Kidney capillary endothelial cell (primary cell): ENCODE measurements around the gene RGS6.

Experiments
- DNase-seq: peaks from one replicate; pipeline ENCODE4 v3.0.0-alpha.2; 2018; ENCODE audit warnings: low spot score

RGS6 gene

DNA sequence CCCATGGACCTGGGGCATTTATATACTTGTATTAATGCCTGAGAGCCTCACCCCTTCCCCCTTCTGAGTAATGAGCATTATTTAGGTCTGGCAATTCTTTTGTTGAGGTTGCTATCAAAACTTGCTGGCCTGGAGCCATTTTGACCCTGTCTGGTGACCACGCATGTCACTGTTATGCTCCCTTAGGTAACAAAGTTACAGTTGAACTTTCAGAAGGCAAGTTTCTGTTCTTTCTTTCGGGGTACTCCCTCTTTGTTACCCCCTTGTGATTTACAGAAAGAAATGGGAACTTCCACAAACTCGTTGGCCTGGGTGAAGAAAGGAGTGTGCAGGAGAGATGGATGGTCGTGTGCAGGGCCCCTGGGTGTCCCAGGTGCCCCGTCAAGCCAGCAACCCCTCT is 656.3 kb downstream of the RGS6 start:
- DNase-seq = no peak

DNA sequence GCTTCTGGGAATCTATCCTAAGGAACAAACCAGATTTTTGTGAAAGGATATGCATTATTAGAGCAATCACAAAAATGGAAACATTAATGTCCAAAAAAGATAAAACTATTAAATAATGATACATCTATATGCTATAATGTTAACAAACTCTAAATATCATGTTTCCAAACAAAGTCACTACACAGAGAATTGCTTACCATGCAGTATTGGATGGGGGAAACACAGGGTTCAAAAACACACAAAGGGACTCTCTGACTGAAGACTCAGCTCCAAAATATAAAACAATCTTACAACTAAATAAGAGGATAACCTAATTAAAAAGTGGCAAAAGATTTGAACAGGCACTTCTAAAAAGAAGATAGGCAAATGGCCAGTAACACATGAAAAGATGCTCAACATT is 657.4 kb downstream of the RGS6 start:
- no peak for DNase-seq

DNA sequence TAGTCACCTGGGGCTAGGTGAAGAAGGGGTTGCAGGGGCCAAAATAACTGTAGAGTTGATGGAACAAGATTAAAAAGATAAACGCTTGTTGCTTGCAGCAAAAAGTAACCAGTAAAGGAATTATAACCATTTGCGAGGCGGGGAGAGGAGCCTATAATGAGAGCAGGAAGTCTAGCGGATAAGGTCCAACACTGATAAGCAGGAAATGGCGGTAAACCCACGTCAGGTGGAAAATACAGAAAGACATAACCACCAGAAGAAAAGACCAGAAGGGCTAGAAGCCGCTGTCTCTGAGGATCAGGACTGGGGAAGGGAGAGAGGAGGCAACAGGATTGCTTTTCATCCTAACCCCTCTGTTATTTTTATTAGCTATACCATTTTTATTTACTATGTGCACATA is 658.3 kb downstream of the RGS6 start:
- no peak for DNase-seq

GRCh38 chr14:72591391-72591790 is 659.2 kb downstream of the RGS6 start:
- DNase-seq = no peak

GRCh38 chr14:72594099-72594901 is 662.1 kb downstream of the RGS6 start:
- DNase-seq = no peak

DNA sequence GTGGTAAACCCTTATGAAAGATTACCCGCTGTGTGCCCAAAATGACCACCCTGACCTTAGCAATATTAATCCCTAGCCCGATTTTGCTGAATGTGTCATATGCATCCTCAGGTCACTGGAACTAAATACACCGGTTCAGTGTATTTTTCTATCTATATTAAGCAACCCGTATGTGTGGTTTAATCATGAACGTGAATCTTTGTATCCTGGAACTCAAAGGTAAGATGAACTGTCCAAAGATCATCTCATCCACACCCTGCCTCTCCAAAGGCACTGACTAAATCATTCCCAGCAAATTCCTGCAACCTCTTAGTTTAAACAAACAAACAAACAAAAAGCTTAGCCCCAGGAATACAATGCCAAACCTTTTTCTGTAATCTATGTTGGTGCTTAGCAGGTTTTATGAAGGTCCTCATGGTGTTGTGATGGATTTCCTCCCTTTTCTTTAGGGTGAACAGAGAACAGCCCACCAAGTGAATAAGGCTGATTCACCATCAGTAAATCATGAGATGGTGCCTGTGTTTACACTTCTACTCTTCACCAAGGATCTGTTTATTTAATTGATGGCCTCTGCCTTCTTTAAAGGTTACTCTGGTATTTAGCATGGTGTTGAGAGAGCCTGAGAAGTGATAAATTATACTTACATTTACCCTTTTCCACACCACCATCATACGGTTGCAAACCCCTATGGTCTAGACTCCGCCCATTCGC is 663.1 kb downstream of the RGS6 start:
- no peak for DNase-seq

DNA sequence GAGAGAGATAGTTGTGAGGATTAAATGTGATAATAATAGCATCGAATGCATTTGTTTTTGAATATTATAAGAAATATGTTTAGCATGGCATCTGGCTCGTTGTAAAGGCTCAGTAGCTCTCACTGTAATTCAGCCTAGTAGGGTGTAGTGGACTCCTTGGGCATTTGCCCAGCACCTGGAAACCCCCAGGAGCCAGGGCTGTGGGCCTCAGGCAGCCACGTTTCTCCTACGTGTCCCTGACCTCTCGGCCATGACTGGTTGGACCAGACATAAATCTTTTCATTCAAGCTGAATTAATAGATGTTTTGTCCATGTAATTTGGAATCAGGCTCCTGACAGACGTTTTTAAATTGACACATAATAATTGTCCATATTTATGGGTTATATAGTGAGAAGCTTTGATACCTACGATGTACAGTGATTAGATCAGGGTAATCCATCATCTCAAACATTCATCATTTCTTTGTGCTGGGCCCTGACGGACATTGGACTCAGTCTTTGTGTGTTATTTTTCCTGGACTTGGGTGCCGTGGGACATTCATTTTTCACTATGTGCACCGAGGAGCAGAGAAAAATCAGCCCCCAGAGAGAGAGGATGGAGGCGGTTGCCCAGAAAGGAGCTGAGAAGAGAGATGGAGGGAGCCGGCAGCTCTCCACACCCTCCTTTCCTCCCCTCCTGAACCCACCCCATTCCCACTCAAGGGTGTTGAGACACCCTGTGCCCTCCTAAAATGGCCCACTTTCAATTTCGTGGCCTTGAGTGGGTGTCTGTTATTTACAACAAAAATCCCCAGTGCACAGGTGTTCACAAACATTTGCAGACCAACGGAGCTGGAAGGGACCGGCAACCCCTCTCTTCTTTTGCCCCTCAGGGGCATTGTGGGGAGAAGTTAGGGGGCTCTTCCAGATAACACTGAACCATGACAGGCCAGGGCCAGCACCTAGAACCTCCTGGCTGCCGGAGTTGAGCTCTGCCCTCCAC is 665.3 kb downstream of the RGS6 start:
- DNase-seq = no peak

DNA sequence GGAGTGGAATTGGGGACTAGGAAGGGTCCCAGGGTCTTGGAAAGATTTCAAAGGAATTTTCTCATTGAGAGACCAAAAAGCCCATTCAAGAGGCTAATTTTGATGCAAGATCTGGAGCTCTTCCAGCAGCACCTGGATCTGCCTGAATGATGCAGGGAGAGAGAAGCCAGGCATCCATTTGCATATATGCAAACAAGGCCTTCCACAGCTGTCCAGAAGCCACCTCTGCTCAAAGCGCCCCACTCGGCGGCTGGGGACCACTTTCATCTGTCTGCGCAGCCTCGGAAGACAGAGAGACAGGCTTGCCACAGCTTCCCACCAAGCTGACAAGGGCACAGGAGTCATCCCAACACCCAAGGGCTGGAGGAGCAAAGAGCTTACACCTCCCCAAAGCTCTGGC is 666.1 kb downstream of the RGS6 start:
- no peak for DNase-seq

DNA sequence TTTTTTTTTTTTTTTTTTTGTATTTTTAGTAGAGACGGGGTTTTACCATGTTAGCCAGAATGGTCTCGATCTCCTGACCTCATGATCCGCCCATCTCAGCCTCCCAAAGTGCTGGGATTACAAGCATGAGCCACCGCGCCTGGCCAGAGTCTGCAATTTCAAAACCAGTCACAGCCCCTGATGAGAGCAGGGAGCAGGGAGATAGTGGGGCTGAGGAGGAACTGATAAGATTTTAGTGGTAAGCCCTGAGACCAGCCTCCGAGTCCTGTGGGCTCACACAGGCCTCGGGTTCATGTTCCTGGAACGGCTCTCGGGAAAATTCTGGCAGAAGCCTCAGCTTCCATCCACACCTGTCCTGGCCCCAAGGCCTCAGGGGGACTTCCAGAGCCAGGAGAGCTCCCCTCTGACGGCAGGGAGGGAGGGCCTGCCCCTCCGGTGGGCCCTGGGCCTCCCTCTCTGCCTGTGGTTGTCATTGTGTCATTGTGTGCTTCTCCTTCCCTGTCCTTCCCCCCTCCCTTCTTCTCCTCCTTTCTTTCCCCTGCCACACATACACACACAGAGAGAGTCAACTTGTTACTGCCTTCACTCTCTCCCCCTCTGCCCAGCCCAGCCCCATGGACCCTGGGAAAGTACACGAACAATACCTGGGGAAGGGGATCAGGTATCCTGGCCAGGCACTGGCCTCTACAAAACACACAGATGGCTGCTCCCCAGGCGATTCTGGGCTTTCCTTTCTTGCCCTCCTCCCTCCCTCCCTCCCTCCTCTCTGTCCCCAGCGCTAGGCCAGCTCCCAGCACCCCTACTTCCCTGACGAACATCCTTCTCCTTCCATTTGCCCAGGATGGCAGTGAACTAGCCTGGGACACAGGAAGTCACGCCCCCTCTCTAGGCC is 667.6 kb downstream of the RGS6 start:
- no peak for DNase-seq

- DNase-seq = no peak
Observed at GRCh38 chr14:72600551-72601330, 668.5 kb downstream of the RGS6 start.

DNA sequence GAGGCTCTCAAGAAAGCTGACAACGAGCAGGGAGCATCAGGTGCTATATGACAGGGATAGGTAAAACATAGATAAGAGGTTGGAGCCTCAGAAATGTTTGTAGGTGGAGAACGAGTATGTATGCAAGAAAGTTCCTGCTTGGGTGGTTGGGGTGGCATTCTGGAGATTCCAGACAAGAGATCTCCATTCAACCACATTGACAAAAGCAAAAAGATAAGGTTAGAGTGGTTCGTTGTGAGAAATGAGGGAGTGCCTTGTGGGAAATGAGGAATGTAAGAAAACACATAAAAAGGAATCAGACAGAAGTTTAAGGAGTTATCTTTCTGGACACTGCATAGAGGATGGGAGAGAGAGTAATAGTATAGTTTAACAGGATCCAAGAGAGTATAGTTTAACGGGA is 671.4 kb downstream of the RGS6 start:
- no peak for DNase-seq

GRCh38 chr14:72604133-72604532 is 671.9 kb downstream of the RGS6 start:
- DNase-seq = no peak

GRCh38 chr14:72605096-72605920 is 673.1 kb downstream of the RGS6 start:
- no peak for DNase-seq

- DNase-seq = no peak
Observed at GRCh38 chr14:72605921-72606220, 673.6 kb downstream of the RGS6 start.

DNA sequence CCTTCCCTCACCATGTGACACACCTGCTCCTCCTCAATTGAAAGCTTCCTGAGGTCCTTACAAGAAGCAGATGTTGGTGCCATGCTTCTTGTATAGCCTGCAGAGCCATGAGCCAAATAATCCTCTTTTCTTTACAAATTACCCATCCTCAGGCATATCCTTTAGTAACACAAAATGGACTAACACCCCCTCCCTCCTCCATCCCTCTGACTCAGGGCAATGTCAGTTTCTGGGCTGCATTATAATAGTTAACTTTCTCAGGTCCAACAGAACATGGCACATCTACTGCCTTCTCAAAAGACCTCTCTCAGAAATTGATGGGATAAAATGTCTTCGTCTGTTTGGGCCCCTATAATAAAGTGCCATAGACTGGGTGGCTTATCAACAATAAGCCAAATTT is 674.6 kb downstream of the RGS6 start:
- no peak for DNase-seq

DNA sequence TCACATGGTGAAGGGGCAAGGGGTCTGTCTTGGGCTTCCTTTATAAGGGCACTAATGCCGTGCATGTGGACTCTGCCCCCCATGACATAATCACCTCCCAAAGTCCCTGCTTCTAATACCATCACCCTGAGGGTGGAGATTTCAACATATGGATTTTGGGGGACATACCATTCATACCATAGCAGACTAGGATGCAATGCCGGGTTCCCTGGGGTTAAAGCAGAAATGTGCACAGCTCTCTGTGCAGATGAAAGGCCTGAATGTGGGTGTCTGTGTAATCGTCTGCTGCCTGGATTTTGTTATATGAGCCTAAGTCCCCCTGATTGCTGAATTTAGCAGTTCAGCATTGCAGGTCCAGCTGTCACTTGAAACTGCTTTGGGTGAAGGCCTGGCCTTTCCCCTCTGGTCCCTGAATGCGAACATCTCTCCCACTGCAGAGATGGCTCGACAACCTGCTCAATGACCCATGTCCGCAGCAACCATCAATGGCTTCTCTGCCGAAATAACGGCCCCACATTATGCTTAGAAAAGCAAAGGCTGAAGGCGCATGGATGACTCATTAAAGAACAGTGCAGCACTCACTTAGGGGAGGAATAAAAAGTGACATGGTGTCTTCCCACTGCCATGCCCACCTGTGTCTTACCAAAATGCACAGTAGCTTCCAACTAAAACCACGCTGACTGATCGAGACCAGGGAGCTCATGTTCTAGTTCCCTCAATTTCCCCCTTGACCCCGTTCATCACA is 675.3 kb downstream of the RGS6 start:
- DNase-seq = no peak

DNA sequence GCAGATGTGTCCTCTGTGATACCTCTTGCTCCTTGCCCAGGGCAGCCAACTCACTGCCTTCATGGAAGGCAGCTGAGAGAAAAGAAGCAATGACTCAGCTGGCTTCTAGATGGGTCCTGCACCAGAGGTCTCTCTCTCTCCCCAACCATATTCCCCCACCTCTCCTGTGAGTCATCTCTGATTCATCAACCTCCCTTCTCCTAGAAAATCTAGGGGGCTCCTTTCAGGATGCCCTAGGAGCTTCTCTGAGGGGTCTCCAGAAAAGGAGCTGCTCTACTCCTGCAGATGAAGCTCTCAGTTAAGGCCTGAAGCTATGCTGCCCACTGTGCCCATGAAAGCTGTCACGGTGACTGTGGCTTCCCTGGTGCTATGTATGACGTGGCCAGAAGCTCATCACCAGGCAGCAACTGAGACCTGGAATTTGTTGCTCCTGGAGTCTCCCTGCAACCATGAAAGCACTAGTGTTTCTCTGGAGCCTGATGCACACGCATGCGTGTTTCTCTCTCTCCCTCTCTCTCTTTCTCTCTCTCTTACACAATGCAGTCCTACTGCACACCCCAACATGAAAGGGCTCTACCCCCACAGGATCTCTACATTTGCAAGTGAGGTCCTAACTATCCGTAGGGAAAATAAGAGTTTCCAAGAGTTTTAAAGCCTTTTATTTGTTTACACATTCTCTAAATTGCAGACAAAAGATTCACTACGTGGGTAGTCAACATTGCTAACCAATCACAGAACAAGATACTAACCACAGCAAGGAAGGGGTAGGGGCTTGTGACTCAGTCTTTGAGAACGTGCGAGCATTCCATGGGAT is 676.4 kb downstream of the RGS6 start:
- peak; percentile 78 for DNase-seq

DNA sequence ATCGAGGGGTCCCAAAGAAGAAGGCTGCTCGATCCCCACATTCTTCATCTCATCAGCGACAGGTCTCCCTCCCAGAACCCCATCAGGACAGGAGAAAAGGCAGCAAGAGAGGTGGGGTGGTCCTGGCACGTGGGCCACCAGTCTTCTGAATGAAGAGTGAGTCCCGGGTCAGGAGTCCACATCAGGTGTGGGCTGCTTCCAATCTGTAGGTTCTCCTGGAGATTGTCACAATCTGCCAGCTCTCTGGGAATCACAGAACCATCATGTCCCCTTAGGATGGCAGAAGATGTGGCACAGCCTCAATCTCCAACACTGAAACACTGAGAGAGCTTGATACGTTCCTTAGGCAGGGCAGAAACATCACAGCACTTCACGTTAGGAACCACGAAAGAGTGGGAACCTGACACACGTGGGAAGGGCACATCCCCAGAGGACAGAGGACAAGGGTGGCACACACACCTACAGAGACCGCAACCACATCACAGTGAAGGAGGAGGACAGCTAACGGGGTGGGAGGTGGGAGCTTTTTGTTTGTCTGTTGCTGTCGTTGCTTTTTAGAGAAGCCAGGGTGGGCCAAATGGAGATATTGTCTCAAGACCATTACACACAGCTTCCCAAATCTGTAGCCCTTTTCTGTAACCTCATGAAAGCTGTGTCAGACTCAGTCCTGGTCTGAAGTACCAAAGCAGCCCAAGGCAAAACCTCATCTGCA is 677.1 kb downstream of the RGS6 start:
- no peak for DNase-seq
